SU-DHL-6 (cell line): ENCODE data around the gene ONECUT1.

Experiments used
- H2AFZ ChIP-seq: fragments of 200-600 bp; sonication (generic); 2 replicates; pipeline ENCODE4 v1.6.1; 2014; ENCODE audit warnings: low read depth, mild to moderate bottlenecking, moderate library complexity, mixed read lengths, antibody characterized with exemption, low read length; ENCODE audit not compliant: severe bottlenecking
- H3F3A ChIP-seq: fragments of 200-600 bp; shearing (Covaris generic); 2 replicates; pipeline ENCODE4 v1.6.0; 2016; ENCODE audit warnings: antibody characterized with exemption, mild to moderate bottlenecking; ENCODE audit not compliant: insufficient read depth
- H3K27ac ChIP-seq: fragments of 200-600 bp; sonication (generic); 2 replicates; pipeline ENCODE4 v1.5.1; 2016; ENCODE audit warnings: low read depth, mild to moderate bottlenecking, low read length, moderate library complexity, mixed read lengths
- H3K27me3 ChIP-seq: fragments of 200-600 bp; sonication (generic), shearing (Covaris generic); 2 replicates; pipeline ENCODE4 v1.6.0; 2014; ENCODE audit warnings: mild to moderate bottlenecking, low read length
- H3K36me3 ChIP-seq: fragments of 200-600 bp; sonication (generic); 2 replicates; pipeline ENCODE4 v1.6.1; 2014; ENCODE audit warnings: mild to moderate bottlenecking, low read length, mixed read lengths
- H3K4me2 ChIP-seq: fragments of 300-600, 200-600 bp; shearing (Covaris generic), sonication (generic); 2 replicates; pipeline ENCODE4 v1.6.0; 2014; ENCODE audit warnings: low read length, low read depth, mild to moderate bottlenecking; ENCODE audit not compliant: poor library complexity, severe bottlenecking
- H3K4me3 ChIP-seq: fragments of 200-600 bp; sonication (generic); 2 replicates; pipeline ENCODE4 v1.5.1; 2014; ENCODE audit warnings: antibody characterized with exemption, low read length, mild to moderate bottlenecking, mixed read lengths; ENCODE audit not compliant: insufficient read depth, poor library complexity, severe bottlenecking
- H3K79me2 ChIP-seq: fragments of 200-600 bp; sonication (generic); 2 replicates; pipeline ENCODE4 v1.6.1; 2014; ENCODE audit warnings: mild to moderate bottlenecking, low read length, moderate library complexity; ENCODE audit not compliant: insufficient read depth
- H3K9ac ChIP-seq: fragments of 200-600 bp; sonication (generic); 2 replicates; pipeline ENCODE4 v1.7.0; 2014; ENCODE audit warnings: mild to moderate bottlenecking, low read length
- H3K9me2 ChIP-seq: fragments of 200-600 bp; sonication (generic); replicated peaks from 2 replicates; pipeline ENCODE4 v1.6.1; 2014; ENCODE audit warnings: low read length; ENCODE audit not compliant: insufficient read depth
- H3K9me3 ChIP-seq: fragments of 200-600 bp; sonication (generic); 2 replicates; pipeline ENCODE4 v1.6.1; 2014; ENCODE audit warnings: low read length, mixed read lengths; ENCODE audit not compliant: insufficient read depth
- H4K20me1 ChIP-seq: fragments of 200-600 bp; sonication (generic); 2 replicates; pipeline ENCODE4 v1.6.1; 2014; ENCODE audit warnings: low read depth, mild to moderate bottlenecking, antibody characterized with exemption, low read length, moderate library complexity, mixed read lengths
- CTCF ChIP-seq: fragments of 200-600 bp; sonication (generic); IDR thresholded peaks from one replicate; pipeline ENCODE4 v1.5.1; 2017; ENCODE audit warnings: antibody characterized with exemption, mild to moderate bottlenecking, low read length, moderate library complexity; ENCODE audit not compliant: insufficient read depth, poor library complexity, severe bottlenecking
- EZH2phosphoT487 ChIP-seq: fragments of 200-600 bp; sonication (generic), shearing (Covaris generic); conservative IDR thresholded peaks from 2 replicates; pipeline ENCODE4 v1.6.1; 2018; ENCODE audit warnings: mild to moderate bottlenecking, antibody characterized with exemption, low read length, moderate library complexity, mixed read lengths

Gene ONECUT1

GRCh38 chr15:52726195-52726594 is 63.9 kb downstream of the ONECUT1 start:
- Histone ChIP-seq H3K9ac (no peak overlapping the region), H3F3A (no peaks in the 10 kb centered on the region; the same call in 1 of the 2 replicates), H3K27me3 (no peaks in the 10 kb centered on the region), H3K79me2 (no peaks in the 10 kb centered on the region), H3K27ac (no peak overlapping the region), H4K20me1 (no peaks in the 10 kb centered on the region), H3K36me3 (no peaks in the 10 kb centered on the region), H3K4me3 (no peak overlapping the region), H3K9me2 (no peaks in the 10 kb centered on the region), H2AFZ (no peak overlapping the region), H3K9me3 (no peaks in the 10 kb centered on the region), H3K4me2 (no peak overlapping the region)
- TF ChIP-seq EZH2phosphoT487 (no peak), CTCF (no peak)

GRCh38 chr15:52718551-52718950 is 71.6 kb downstream of the ONECUT1 start:
- Histone ChIP-seq H3K79me2 (no peaks in the 10 kb centered on the region), H3F3A (no peaks in the 10 kb centered on the region), H3K36me3 (no peaks in the 10 kb centered on the region), H4K20me1 (no peaks in the 10 kb centered on the region), H3K9ac (no peak overlapping the region), H3K4me2 (no peak overlapping the region), H3K4me3 (no peak overlapping the region), H2AFZ (no peak overlapping the region), H3K27ac (no peak overlapping the region), H3K9me3 (no peaks in the 10 kb centered on the region), H3K9me2 (no peaks in the 10 kb centered on the region), H3K27me3 (no peaks in the 10 kb centered on the region)
- TF ChIP-seq CTCF (no peak), EZH2phosphoT487 (no peak)

GRCh38 chr15:52717924-52718323 is 72.2 kb downstream of the ONECUT1 start:
- H3K79me2 ChIP-seq, result no peaks in the 10 kb centered on the region
- H2AFZ ChIP-seq, result no peak overlapping the region
- H3K9me2 ChIP-seq, result no peaks in the 10 kb centered on the region
- no peaks in the 10 kb centered on the region for H3F3A ChIP-seq
- no peaks in the 10 kb centered on the region for H4K20me1 ChIP-seq
- no peaks in the 10 kb centered on the region for H3K9me3 ChIP-seq
- no peak overlapping the region for H3K4me2 ChIP-seq
- no peak overlapping the region for H3K27ac ChIP-seq
- H3K4me3 ChIP-seq, result no peak overlapping the region
- no peaks in the 10 kb centered on the region for H3K27me3 ChIP-seq
- H3K9ac ChIP-seq, result no peak overlapping the region
- no peaks in the 10 kb centered on the region for H3K36me3 ChIP-seq
- no peak for TF ChIP-seq EZH2phosphoT487
- no peak for TF ChIP-seq CTCF

GRCh38 chr15:52717481-52717880 is 72.7 kb downstream of the ONECUT1 start:
- Histone ChIP-seq H3K79me2 (no peaks in the 10 kb centered on the region), H3K4me3 (no peak overlapping the region), H2AFZ (no peak overlapping the region), H3K27me3 (no peaks in the 10 kb centered on the region), H3K9me2 (no peaks in the 10 kb centered on the region), H3K9ac (no peak overlapping the region), H3F3A (no peaks in the 10 kb centered on the region), H3K4me2 (no peak overlapping the region), H3K9me3 (no peaks in the 10 kb centered on the region), H4K20me1 (no peaks in the 10 kb centered on the region), H3K27ac (no peak overlapping the region), H3K36me3 (no peaks in the 10 kb centered on the region)
- no peak for TF ChIP-seq EZH2phosphoT487
- TF ChIP-seq CTCF, result no peak
